ENCODE results near the gene C4BPA.
A peak's percentile ranks its signal among the peaks of the same experiment; 100 is the strongest.

Gene C4BPA

DNA sequence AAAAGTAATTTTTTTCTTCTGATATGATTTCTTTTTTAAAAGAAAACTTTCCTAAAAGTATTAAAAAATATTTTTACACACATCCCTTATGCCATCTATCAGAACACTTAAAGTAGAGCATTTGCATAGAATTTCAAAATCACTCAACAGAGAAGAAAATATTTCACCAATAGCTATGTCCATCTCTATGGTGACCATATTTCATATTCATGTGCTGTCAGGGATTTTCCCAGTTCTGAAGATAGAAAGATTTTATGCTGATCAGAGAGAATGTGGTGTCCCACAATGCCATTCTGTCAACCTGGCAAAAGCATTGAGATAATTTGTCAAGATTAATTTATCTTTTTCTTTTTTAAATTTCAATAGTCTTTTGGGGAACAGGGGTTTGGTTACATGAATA, 87.0 kb downstream of the C4BPA start:
- no peak overlapping the region for H3K4me3 ChIP-seq (ENCODE audit: low read length)
- DNase-seq (ENCODE audit: low read depth), result no peak
- TF ChIP-seq, protein P1, sequence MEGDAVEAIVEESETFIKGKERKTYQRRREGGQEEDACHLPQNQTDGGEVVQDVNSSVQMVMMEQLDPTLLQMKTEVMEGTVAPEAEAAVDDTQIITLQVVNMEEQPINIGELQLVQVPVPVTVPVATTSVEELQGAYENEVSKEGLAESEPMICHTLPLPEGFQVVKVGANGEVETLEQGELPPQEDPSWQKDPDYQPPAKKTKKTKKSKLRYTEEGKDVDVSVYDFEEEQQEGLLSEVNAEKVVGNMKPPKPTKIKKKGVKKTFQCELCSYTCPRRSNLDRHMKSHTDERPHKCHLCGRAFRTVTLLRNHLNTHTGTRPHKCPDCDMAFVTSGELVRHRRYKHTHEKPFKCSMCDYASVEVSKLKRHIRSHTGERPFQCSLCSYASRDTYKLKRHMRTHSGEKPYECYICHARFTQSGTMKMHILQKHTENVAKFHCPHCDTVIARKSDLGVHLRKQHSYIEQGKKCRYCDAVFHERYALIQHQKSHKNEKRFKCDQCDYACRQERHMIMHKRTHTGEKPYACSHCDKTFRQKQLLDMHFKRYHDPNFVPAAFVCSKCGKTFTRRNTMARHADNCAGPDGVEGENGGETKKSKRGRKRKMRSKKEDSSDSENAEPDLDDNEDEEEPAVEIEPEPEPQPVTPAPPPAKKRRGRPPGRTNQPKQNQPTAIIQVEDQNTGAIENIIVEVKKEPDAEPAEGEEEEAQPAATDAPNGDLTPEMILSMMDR (IDR thresholded peaks at IDR 0.05; ENCODE audit: insufficient read depth, low read depth, low read length, missing control alignments), result no peak

DNA sequence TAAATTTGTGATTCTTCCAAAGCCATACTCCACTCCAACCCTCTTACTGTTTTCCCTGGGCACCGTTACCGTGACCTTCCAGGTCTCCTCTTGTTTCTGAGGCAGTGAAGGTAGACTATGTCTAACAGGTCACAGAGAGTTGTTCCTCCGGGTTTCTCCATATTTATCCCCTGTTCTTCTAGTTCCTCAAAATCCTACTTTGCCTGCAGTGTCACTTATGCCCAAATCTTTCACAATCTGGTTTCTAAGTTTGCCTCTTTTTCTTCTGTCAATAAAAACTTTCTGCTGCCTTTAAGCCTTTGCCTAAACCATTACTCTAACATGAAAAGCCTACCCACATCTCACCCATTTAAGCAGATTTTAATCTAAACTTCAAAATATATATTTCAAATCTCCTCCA, 87.7 kb downstream of the C4BPA start:
- no peak for DNase-seq (ENCODE audit: low read depth)
- TF ChIP-seq, protein P1 (IDR thresholded peaks at IDR 0.05; ENCODE audit: insufficient read depth, low read depth, low read length, missing control alignments), result no peak

DNA sequence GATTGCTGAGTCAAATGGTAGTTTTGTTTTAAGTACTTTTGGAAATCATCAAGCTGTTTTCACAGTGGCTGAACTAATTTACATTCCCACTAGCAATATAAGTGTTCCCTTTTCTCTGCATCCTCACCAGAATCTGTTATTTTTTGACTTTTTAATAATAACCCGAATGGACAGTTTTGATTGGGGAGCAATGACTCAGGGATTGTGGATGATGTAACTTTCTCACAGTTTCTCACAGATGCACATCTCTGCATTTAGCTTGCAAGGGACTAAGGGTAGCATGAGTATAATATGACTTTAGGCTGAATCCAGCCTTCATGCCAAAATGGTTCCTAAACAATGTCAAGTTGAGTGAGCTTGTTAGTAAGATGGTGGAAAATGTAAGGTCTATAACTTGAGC, 90.2 kb downstream of the C4BPA start:
- TF ChIP-seq, protein P1 (IDR thresholded peaks at IDR 0.05; ENCODE audit: insufficient read depth, low read depth, low read length, missing control alignments), result no peak
- H3K4me3 ChIP-seq (ENCODE audit: low read length), result no peak overlapping the region
- peak; percentile 11 for DNase-seq (ENCODE audit: low read depth)

More for the DNA sequence above, 87.7 kb downstream of the C4BPA start:
- H3K4me3 ChIP-seq (ENCODE audit: low read length), result no peak overlapping the region
